ENCODE results near the gene DGCR8. TPM values are rescaled to one million over a fixed set of nuclear protein-coding genes. Genes with fewer than 3 reads are reported as not detected.
A peak's percentile ranks its signal among the peaks of the same experiment; 100 is the strongest.

The DGCR8 gene
- total RNA-seq, 6 experiments from 2014 or later = 19.8 to 24.5 (median 22.0) TPM

DNA sequence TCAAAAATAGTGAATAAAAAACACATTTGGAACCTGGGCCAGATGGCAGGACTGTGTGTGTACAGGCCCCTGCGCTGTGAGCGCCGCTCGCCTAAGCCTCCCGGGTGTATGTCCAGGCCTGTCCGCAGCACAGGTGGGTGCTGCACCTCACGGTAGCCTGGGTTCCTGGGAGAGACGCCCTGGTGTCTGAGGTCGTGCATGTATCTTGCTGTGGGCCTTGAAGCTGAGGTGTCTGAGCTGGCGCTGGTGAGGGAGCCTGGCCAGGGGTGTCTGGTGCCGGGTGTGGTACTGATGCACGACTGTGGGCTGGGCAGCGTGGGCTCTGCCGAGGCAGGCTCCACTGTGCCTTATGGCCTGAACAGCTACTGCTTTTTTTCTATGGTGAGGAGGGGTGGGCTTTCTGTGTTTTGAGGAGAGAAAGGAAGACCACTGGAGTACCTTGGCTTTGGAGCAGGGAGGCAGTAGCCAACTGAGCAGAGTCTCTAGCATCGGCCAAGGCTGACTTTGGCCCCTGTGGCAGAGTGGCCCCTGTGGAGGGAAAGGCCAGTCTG is 47.4 kb downstream of the DGCR8 start:
- Mint-ChIP-seq H3K27ac (no peak overlapping the region), H3K4me3 (no peak overlapping the region), H3K27me3 (ENCODE audit: insufficient read depth) (no peaks in the 10 kb centered on the region; the same call in 1 of the 2 replicates), H3K36me3 (ENCODE audit: low read depth) (peaks cover 5% of the 10 kb centered on the region; the same call in 1 of the 2 replicates), H3K4me1 (ENCODE audit: low read depth) (0 out of 2 replicates have a peak, but pooled peaks cover 5% of the 10 kb centered on the region), H3K9me3 (no peaks in the 10 kb centered on the region)
- TF ChIP-seq, protein P1, sequence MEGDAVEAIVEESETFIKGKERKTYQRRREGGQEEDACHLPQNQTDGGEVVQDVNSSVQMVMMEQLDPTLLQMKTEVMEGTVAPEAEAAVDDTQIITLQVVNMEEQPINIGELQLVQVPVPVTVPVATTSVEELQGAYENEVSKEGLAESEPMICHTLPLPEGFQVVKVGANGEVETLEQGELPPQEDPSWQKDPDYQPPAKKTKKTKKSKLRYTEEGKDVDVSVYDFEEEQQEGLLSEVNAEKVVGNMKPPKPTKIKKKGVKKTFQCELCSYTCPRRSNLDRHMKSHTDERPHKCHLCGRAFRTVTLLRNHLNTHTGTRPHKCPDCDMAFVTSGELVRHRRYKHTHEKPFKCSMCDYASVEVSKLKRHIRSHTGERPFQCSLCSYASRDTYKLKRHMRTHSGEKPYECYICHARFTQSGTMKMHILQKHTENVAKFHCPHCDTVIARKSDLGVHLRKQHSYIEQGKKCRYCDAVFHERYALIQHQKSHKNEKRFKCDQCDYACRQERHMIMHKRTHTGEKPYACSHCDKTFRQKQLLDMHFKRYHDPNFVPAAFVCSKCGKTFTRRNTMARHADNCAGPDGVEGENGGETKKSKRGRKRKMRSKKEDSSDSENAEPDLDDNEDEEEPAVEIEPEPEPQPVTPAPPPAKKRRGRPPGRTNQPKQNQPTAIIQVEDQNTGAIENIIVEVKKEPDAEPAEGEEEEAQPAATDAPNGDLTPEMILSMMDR (IDR thresholded peaks at IDR 0.05) = no peak
- no peak for DNase-seq

DNA sequence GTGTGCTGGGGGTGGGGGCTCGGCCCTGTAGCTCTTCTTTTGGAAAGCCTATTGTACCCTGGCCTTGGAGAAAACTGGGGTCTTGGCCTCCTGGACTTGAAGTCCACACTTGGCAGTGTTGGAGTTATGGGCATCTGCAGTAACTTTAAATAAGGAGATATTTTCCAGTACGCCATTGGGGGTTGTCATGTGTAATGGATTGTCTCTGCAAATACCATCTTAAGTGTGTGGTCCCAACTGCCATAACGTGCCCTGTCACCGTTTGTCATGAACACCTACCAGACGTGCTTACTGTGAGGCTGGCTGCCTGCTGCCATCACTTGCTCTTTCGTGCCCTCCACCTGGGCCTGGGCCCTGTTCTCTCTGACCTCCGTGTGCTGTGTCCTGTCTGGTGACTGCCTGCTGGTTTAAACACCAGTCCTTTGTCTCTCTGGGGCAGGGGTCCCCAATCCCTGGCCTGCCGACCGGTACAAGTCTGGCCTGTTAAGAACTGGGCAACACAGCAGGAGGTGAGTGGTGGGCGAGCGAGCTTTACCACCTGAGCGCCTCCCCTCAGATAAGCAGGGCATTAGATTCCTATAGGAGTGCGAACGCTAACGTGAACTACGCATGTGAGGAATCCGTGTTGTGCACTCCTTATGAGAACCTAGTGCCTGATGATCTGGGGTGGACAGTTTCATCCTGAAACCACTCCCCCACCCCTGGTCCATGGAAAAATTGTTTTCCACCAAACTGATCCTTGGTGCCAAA is 48.0 kb downstream of the DGCR8 start:
- DNase-seq = no peak
- H3K27me3 Mint-ChIP-seq (ENCODE audit: insufficient read depth) = no peaks in the 10 kb centered on the region; the same call in 1 of the 2 replicates
- peaks cover 5% of the 10 kb centered on the region; the same call in 1 of the 2 replicates for H3K36me3 Mint-ChIP-seq (ENCODE audit: low read depth)
- TF ChIP-seq, protein P1 (IDR thresholded peaks at IDR 0.05) = no peak
- no peak overlapping the region; the same call in 1 of the 2 replicates for H3K27ac Mint-ChIP-seq
- no peaks in the 10 kb centered on the region for H3K9me3 Mint-ChIP-seq
- no peak overlapping the region for H3K4me3 Mint-ChIP-seq
- H3K4me1 Mint-ChIP-seq (ENCODE audit: low read depth) = peaks cover 10% of the 10 kb centered on the region

DNA sequence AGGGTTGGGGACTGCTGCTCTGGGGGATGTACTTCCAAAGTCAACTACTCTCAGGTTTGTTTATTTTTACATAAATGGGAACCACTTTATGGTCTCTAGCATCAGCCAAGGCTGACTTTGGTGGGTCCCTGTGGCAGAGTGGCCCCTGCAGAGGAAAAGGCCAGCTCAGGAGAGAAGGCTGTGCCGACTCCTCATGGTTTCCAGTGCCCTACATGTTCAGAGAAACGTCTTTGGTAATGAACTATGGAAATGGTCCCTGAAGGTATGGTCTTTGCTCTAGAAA is 48.5 kb downstream of the DGCR8 start:
- H3K9me3 Mint-ChIP-seq = no peaks in the 10 kb centered on the region
- H3K27ac Mint-ChIP-seq = peak overlapping the region; percentile 46; the same call in 1 of the 2 replicates
- H3K4me1 Mint-ChIP-seq (ENCODE audit: low read depth) = peaks cover 15% of the 10 kb centered on the region
- TF ChIP-seq, protein P1 (IDR thresholded peaks at IDR 0.05) = no peak
- no peaks in the 10 kb centered on the region; the same call in 1 of the 2 replicates for H3K27me3 Mint-ChIP-seq (ENCODE audit: insufficient read depth)
- no peak overlapping the region for H3K4me3 Mint-ChIP-seq
- no peak for DNase-seq
- H3K36me3 Mint-ChIP-seq (ENCODE audit: low read depth) = peaks cover 5% of the 10 kb centered on the region; the same call in 1 of the 2 replicates

DNA sequence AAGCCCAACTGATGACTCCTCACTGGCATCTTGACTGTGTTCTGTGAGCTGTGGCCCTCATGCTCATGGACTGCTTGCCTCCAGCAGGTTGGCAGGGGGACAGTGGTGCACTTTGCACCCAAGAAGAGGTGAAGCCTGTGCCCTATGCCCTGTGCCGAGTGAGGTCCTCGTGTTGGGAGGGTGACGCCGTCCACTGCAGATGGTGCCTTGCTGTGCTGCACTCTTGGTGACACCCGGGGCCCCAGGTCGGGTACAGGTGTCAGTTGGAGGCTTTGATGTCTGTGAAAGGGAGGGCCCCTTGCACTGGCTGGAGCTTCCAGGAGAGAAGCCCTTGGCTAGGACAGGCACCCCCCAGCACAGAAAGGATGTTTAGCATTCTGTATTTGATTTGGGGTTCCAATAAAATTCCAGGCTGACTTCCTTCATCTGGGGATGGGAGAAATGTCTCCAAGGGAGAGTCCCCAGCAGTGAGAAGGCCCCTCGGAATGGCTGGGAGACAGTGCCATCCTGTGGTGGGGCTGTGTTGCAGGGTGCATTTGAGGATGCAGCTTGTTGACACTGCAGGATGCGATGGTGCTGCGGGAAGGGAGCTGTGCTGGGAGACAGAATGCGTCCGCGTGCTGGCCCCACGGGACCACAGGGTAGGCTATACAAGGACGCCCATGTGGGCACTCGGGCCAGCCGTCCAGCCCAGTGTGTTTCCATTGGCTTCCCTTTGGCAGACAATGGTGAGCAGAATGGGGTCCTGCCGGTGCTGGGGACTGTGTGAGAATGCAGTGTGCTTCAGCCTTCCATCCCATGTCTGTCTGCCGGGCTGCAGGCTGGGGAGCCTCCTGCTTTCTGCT is 49.1 kb downstream of the DGCR8 start:
- peak; percentile 33 for DNase-seq
- H3K27me3 Mint-ChIP-seq (ENCODE audit: insufficient read depth) = peaks cover 2% of the 10 kb centered on the region
- peaks cover 5% of the 10 kb centered on the region; the same call in 1 of the 2 replicates for H3K36me3 Mint-ChIP-seq (ENCODE audit: low read depth)
- no peak overlapping the region for H3K4me3 Mint-ChIP-seq
- H3K27ac Mint-ChIP-seq = 0 out of 2 replicates have a peak overlapping the region, but pooled peaks have one; percentile 46
- peaks cover 19% of the 10 kb centered on the region for H3K4me1 Mint-ChIP-seq (ENCODE audit: low read depth)
- H3K9me3 Mint-ChIP-seq = no peaks in the 10 kb centered on the region
- TF ChIP-seq, protein P1 (IDR thresholded peaks at IDR 0.05) = peak; percentile 73

DNA sequence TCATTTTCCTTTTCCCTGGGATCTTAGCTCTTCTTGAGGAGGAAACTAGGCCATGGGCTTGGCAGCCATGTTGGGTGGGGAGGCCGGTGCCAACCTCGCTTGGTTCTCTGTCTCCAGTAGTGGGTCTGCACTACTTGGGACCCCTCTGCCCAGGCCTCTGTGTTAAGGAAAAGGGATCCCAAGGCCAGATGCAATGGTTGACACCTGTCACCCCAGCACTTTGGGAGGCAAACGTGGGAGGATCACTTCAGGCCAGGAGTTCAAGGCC is 49.6 kb downstream of the DGCR8 start:
- Mint-ChIP-seq H3K36me3 (ENCODE audit: low read depth) (peaks cover 5% of the 10 kb centered on the region; the same call in 1 of the 2 replicates), H3K27ac (0 out of 2 replicates have a peak overlapping the region, but pooled peaks have one; percentile 9), H3K27me3 (ENCODE audit: insufficient read depth) (peaks cover 2% of the 10 kb centered on the region), H3K9me3 (no peaks in the 10 kb centered on the region), H3K4me3 (no peak overlapping the region), H3K4me1 (ENCODE audit: low read depth) (peaks cover 19% of the 10 kb centered on the region)
- no peak for DNase-seq
- TF ChIP-seq, protein P1 (IDR thresholded peaks at IDR 0.05) = no peak

All from HFFc6 (cell line).